ENCODE data around the gene OGFOD3.

OGFOD3 gene

GRCh38 chr17:82446649-82447048 lies 28.3 kb upstream of the OGFOD3 start:
- DNase-seq (ENCODE audit: low spot score), result no peak

DNA sequence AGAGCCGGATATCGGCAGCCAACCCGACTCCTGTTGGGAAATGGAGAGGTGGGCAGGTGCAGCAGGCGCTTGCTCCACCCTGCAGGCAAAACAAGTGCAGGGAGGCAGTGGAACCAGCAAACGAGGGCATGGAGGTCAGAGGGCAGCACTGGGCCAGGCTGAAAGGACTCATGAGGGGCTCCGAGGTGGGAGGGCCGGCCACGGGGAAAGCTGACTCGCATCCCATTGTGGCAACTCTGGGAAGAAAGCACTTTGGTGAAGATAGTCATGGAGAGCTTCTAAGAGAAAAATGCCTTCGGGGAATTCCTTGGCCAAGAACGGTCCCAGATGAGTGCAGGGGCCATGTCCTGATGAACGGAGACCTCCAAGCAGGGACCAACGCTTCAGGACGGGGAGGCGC lies 27.7 kb upstream of the OGFOD3 start:
- no peak for DNase-seq (ENCODE audit: low spot score)

DNA sequence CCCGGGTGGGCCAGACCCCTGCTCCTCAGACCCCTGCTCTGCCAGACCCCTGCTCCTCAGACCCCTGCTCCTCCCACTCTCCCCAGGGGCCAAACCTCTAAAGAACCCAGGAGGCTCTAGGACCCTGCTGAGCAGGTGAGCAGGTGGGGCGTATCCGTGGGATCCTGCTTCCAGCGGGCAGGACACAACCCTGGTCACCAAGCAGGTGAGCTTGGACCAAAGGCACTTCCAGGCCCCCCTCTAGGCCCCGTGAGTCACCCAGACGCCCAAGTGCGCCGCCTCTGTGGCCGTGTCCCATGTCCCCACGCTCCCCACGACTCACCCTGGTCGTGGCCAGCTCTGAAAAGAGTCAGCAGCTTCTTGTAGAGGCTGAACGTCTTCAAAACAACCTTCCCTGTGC lies 27.2 kb upstream of the OGFOD3 start:
- no peak for DNase-seq (ENCODE audit: low spot score)

- no peak for DNase-seq (ENCODE audit: low spot score)
Measured at GRCh38 chr17:82444941-82445521, 26.6 kb upstream of the OGFOD3 start.

GRCh38 chr17:82444284-82444893 lies 26.0 kb upstream of the OGFOD3 start:
- no peak for DNase-seq (ENCODE audit: low spot score)

GRCh38 chr17:82443465-82444283 lies 25.3 kb upstream of the OGFOD3 start:
- DNase-seq (ENCODE audit: low spot score), result no peak

DNA sequence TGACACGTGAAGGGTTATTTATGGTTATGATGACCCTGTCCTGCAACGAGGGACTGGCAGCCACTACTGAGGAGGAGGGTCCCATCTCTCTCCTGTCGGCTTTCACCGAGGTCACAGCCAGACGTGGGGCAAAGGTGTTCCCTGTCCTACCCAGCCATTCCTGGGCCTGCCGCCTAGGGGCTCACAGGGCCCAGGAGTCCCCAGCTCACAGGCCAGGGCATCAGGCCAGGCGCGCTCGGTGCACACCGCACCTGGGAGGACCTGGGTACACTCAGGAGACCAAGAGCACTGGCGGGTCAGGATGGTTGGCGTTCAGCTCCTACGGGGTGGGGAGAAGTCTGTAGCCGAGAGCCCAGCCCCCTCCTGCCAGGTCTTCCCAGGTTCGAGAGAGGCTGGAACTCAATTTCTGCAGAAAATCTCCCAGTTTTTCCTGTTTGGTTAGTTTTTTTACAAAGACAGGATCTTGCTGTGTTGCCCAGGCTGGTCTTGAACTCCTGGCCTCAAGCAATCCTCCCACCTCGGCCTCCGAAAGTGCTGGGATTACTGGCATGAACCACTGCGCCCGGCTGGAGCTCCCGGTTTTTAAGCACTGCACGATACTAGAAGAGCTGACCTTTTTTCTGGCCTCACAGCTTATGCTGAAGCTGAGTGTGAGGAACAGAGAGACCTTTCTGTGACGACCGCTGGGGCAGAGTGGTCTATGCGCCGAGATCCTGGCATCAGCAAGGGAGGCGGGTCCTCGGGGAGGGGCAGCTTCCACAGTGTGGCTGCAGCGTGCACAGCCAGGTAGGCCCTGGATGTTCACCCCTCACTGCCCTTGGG lies 24.5 kb upstream of the OGFOD3 start:
- no peak for DNase-seq (ENCODE audit: low spot score)

DNA sequence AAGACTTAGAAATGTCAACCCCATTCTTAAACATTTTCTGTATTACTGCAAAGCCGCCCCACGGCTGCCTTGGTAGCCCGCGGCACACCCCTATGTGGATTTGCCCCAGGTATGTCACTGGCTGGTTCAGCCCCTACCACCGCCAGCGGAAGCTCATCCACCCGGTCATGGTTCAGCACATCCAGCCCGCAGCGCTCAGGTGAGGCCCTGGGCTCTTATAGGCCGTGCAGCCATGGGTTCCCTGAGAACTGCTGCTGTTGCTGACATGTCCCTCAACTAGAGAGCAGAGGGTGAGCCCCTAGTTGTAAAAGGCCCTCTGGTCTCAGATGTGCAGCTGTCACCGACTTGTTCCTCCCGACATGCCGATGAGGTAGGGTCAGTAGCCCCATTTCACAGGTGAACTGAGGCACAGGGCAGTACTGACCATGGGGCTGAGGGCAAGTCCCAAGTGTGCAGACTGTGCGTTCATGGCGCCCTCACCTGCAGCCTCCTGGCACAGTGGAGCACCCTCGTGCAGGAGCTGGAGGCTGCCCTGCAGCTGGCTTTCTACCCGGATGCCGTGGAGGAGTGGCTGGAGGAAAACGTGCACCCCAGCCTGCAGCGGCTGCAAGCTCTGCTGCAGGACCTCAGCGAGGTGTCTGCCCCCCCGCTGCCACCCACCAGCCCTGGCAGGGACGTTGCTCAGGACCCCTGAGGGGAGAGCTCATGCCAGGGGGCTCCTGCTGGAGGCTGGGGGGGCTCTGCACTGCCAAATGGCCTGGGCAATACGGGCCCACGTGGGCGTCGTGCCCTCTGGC lies 23.5 kb upstream of the OGFOD3 start:
- DNase-seq (ENCODE audit: low spot score), result no peak

- no peak for DNase-seq (ENCODE audit: low spot score)
Measured at GRCh38 chr17:82440991-82441627, 22.7 kb upstream of the OGFOD3 start.

- no peak for DNase-seq (ENCODE audit: low spot score)
Measured at GRCh38 chr17:82440469-82440981, 22.1 kb upstream of the OGFOD3 start.

DNA sequence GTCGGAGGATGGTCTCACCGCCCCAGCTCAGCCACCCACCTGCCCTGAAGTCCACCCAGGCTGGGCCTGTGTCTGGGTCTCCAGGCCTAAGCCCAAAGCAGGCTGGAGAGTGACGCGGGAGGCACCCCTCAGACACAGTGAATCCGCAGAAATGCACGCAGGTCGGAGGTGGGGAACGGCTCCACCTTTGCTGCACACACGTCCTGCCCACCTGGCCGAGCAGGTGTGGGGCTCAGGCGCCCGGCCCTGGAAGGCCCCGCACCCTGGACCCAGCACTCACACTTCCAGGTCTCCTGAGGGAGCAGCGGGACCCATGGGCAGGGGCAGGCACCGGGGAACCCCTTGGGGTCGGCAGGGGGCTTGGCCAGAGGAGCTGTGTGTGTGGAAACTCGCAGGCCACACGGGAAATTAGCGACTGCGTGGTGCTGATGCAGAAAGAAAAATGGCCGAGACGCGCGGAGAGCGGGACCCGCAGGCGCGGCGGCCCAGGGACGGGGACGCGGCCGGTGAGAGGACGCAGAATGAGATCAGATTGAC lies 21.5 kb upstream of the OGFOD3 start:
- no peak for DNase-seq (ENCODE audit: low spot score)

- no peak for DNase-seq (ENCODE audit: low spot score)
Measured at GRCh38 chr17:82439194-82439828, 20.9 kb upstream of the OGFOD3 start.

DNA sequence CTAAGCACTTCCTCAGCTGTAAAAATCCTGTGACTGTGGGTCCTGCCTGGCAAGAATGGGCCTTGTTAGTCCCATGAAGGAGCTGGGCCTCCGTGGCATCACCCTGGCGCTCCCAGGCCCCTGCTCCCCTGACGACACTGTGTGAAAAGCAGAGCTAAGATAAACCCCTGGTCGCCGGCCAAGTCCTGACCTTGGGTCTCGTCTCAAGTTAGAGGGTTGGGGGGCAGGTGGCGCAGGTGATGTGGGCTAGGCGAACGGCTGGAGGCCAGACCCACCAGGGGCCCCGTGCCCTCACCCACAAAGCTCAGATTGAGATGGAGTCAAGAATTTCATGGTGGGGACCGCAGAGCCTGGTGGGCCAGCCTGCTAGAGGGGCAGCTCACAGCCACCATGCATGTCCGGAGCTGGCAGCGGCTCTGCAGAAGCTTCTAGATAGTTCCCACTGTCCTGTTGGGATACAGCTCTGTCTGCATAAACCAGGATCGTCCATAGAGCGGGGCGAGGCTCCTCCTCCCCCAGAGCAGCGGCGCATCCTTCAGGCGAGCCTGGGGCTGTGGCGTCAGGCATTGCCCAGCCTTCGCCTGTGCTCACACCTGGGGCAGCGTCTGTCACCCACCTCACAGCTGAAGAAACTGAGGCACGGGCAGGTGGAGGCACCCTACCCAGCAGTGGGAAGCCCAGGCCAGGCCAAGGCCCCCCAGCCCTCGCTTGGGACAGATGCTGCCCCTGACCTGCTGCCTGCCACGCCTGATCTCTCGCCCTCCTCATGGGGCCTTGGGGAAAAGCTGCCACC lies 20.2 kb upstream of the OGFOD3 start:
- no peak for DNase-seq (ENCODE audit: low spot score)

DNA sequence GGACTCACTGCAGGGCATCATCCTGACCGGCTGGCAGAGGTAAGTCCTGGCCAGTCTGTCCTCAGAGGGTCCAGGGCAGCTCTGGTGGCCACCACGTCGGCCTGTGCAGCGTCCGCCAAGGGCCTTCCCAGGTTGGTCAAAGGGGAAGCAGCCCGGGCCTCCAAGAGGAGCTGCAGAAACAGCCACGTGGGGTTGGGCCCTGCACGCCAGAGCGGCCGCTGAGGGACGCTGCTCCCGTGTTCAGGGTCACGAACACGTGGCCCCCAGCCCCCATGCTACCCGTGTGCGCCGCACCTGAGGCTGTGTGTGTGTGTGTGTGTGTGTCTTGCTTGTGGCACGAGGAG lies 18.9 kb upstream of the OGFOD3 start:
- DNase-seq (ENCODE audit: low spot score), result no peak

GRCh38 chr17:82436601-82437324 lies 18.4 kb upstream of the OGFOD3 start:
- no peak for DNase-seq (ENCODE audit: low spot score)

DNA sequence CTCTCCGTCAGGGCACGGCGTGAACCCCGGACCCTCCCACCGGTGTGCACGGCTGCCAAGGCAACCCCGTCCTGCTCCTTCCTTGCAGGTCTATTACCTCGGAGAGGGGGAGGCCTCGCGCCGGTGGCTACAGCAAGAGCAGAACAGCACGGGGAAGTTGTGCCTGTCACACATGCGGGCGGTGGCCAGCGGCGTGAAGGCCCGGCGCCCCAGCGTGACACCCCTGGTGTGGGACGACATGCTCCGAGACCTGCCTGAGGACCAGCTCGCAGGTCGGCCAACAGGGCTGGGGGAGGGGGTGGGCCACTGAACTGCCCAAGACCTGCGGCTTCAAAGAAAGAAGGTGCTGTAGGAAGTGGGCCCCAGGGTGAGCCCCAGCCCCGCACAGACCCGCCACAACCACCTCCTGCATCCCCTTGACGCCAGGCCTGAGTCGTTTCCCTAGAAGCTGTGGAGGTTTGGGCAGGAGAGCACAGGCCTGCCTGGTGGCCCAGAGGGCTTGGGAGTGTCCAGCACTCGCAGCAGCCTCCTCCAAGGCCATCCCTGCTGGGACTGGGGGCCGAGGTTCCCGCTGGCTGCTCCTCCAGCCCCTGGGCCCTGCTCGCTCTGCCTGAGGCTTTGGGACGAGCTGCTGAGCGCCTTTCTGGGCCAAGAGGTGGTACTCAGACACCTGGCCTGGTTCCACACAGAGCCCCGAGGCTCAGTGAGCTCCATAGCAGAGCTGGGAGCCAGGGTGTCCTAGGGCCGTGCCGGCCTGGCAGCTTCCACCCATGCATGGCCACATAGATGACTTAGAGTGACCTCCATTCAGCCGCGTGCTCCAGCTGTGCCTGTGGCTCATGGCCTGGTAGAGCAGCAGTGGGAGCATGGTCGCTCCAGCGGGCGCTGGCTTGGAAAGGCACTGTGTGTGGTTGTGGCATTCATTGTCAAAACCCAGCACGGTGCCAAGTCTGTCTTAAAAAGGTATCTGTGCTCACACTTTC lies 17.5 kb upstream of the OGFOD3 start:
- no peak for DNase-seq (ENCODE audit: low spot score)

DNA sequence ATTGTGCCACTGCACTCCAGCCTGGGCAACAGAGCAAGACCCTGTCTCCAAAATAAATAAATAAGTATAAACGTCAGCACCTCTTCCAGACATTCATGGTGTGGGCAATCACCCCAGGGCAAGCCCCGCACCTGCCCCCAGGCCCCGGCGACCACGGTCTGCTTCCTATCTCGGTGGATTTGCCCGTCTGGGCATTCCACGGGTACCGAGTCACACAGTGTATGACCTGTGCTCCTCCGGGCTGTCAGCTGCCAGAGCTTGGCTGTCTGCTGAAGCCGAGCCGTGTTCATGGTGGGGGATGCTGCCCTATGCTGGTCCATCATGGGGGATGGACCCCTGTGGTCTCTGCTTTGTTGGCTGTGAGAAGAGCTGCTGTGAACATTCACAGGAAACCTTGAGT lies 16.7 kb upstream of the OGFOD3 start:
- DNase-seq (ENCODE audit: low spot score), result no peak

- DNase-seq (ENCODE audit: low spot score), result no peak
Measured at GRCh38 chr17:82434216-82434565, 15.8 kb upstream of the OGFOD3 start.
